GM18873 (cell line): ENCODE data around the gene TP73.
"Not testable (repeated sequence)": the region's sequence is repeated elsewhere in the genome, so short reads cannot be mapped to it uniquely, and the experiment has no call there.

ENCODE experiments used
- ATAC-seq: cut with Tn5 transposase; IDR thresholded peaks from one replicate; pipeline ENCODE4 v1.9.1; 2021; ENCODE audit warnings: mild to moderate bottlenecking, moderate library complexity, moderate number of reproducible peaks; ENCODE audit not compliant: unreplicated experiment, low FRiP score

TP73 gene

GRCh38 chr1:3721955-3722465 is 69.7 kb downstream of the TP73 start:
- ATAC-seq: no peak

- ATAC-seq: no peak
Observed at GRCh38 chr1:3722846-3723245, 70.5 kb downstream of the TP73 start.

DNA sequence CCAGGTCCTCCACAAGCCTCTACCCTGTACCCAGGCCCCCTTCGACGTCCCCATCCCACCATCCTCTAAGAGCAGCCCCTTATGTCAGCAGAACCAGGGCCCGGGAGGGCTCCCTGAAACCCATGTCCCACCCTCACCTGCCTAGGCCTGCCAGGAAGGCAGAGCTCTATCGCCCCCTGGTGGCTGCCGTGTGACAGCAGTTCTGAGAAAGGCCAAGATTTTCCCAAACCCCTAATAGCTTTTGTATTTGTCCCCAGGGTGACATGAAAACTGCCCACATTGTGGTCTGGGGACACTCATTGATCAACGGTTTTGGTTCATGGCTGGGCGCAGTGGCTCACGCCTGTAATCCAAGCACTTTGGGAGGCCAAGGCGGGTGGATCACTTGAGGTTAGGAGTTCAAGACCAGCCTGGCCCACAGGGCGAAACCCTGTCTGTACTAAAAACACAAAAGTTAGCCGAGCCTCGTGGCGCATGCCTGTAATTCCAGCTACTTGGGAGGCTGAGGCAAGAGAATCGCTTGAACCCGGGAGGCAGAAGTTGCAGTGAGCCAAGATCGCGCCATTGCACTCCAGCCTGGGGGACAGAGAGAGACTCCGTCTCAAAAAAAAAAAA is 72.2 kb downstream of the TP73 start:
- not testable (repeated sequence) for ATAC-seq

GRCh38 chr1:3725366-3725765 is 73.0 kb downstream of the TP73 start:
- no peak for ATAC-seq

DNA sequence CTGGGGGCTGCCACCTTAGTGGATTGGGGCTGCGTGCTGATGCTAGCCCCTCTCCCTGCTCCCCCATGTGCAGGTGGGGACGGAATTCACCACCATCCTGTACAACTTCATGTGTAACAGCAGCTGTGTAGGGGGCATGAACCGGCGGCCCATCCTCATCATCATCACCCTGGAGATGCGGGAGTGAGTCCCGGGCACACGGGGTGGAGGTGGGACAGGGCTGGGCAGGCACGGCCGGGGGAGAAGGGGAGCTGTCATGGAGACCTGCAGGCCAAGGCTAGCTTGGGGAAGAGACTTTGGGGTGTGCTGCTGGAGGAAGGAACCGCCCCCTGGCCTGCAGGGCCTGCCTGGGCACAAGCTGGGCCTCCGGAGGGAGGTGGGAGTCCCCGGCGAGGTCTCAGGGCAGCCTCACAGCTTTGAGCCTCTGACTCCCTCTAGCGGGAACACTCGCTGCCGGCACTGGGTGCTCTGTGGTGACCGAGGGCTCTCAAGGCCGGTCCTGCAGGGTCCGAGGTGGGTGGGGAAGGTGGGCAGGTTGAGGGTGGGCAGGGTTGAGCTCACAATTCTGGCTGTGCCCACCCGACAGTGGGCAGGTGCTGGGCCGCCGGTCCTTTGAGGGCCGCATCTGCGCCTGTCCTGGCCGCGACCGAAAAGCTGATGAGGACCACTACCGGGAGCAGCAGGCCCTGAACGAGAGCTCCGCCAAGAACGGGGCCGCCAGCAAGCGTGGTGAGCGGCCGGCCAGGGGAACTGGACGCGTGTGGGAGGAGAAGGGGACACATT is 74.9 kb downstream of the TP73 start:
- no peak for ATAC-seq

- ATAC-seq: no peak
Observed at GRCh38 chr1:3727825-3728776, 75.8 kb downstream of the TP73 start.

GRCh38 chr1:3729594-3730542 is 77.6 kb downstream of the TP73 start:
- ATAC-seq: no peak

GRCh38 chr1:3730543-3731247 is 78.4 kb downstream of the TP73 start:
- ATAC-seq: no peak

DNA sequence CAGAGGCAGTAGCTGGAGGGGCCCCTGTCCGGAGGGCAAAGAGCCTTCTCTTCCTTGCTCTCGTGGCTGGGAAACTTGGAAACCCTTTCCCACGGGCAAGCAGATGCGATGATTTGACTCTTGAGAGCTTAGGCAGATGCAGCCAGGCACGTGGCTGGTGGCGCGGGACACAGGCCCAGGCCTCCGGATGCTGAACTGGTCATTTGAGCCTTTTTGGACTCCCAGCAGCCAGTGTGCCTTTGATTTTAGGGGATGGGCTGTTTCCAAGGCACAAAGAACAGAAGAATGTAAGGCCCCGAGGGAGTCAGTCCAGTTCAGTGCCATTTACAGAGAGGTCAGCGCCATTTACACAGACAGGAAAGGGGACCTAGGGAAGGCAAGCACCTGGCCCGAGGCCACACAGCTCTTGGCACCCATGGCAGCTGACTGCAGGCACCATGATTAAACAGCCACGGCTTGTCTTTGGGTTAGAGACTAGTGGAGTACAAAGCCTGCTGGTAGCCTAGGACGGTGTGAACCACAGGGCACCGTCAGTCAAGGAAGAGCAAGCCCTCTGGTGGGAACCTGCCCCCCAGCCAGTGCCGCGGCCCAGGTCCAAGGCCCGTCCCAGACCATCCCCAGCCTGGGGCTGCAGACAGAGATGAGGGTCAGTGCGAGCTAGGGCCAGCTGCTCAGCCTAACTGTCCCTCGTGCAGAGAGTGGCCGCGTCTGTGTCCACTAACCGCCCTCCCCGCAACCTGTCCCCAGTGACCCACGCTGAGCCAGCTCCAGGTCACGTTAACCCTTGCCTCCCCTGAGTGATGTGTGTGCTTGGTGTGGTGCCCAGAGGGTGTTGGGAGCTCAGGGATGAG is 79.5 kb downstream of the TP73 start:
- ATAC-seq: no peak

- ATAC-seq: no peak
Observed at GRCh38 chr1:3732434-3733093, 80.2 kb downstream of the TP73 start.

- no peak for ATAC-seq
Observed at GRCh38 chr1:3733094-3733882, 81.0 kb downstream of the TP73 start.

DNA sequence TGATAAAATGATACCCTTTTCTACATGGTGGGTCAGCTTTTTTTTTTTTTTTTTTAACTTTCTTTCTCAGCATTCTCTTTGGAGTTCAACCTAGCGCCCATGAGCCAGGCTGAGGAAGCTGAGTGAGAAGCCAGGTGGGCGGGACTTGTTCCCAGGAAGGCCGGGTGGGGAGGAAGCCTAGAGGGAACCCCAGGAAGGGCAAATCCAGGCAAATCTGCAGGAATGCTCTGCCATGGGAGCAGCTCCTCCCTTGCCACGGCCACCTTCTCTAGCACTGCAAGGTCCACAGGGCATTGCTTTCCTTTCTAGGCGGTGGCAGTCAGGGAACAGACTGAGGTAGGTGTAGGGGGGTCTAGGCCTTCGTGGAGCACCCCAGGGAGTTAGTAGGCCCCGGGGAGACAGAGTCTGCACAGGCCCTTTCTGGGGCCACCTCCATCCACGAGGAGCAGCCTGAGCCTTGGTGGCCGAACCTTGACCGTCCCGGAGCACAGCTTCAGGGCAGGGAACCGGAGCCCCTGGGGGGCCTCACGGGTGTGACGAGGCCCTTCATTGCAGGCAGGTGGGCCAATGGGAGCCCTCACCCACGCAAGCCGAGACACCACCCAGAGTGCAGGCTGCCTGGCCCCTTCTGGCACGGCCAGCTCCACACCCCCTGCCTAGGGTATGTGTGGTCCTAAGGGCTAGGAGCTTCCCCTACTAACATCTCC is 81.7 kb downstream of the TP73 start:
- no peak for ATAC-seq

DNA sequence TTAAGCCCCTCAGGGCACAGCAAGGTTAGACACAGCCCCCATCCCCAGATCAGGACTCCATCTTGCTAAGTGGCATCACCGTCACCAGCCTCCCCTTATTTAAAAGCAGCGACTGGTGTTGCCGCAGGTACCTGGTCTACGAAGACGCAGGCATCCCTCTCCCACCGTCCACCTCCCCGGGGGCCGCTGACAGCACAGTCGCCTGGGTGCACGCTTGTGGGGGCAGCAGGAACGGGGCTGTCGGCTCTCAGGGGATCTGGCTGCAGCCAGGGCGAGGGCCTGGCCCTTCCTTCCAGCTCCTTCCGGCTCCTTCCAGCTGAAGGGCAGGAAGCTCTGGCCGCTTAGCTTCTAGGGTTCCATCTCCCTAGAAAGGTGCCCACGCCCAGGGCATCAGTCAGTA is 82.3 kb downstream of the TP73 start:
- ATAC-seq: no peak

GRCh38 chr1:3735027-3735681 is 82.8 kb downstream of the TP73 start:
- ATAC-seq: no peak

DNA sequence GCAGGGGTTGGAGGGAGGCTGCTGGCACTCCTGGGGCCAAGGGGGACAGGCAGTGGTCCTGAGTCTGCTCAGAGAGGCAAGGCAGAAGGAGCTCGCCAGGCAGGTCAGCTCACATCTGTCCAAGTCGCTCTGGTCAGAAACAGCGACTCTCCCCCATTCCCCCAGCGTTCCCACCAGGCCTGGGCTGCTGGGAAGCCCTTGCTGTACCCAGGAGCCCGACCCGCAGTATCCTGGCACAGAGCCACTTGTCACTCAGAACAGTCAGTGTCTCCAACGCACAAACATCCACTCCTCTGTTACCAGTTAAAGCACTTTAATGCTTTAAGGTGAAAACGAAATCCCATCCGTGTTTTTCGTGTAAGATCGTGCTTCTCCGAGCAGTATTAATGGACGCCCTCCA is 83.4 kb downstream of the TP73 start:
- no peak for ATAC-seq

- no peak for ATAC-seq
Observed at GRCh38 chr1:3736131-3736561, 83.8 kb downstream of the TP73 start.
